GM12878 (cell line): ENCODE results near the gene FBXL15.

Experiments
- BHLHE40 ChIP-seq, 2 experiments: fragments of 450-650 bp in 1 of 2; IDR thresholded peaks; 2 replicates each; pipeline ENCODE4 v1.6.1; 2011 to 2017; ENCODE audit warnings: low read depth in 2 of 2, borderline replicate concordance in 1 of 2, improper control_type of control experiment in 1 of 2, low read length in 1 of 2, mild to moderate bottlenecking in 1 of 2
- EP300 ChIP-seq, 2 experiments: fragments of 150-350 bp in 1 of 2; IDR thresholded peaks; 2 replicates each; pipeline ENCODE4 v1.6.1; 2011 to 2012; ENCODE audit warnings: low read depth in 2 of 2, low read length in 2 of 2, borderline replicate concordance in 1 of 2, improper control_type of control experiment in 1 of 2, inconsistent platforms in 1 of 2; ENCODE audit not compliant: control insufficient read depth in 1 of 2
- ESRRA ChIP-seq: IDR thresholded peaks from 2 replicates; pipeline ENCODE4 v1.6.1; 2012; ENCODE audit warnings: mild to moderate bottlenecking, low read length, improper control_type of control experiment
- EZH2 ChIP-seq: IDR thresholded peaks from 2 replicates; pipeline ENCODE4 v1.6.1; 2012; ENCODE audit warnings: low read depth, mild to moderate bottlenecking, control low read depth, inconsistent platforms, low read length, borderline replicate concordance; ENCODE audit not compliant: control insufficient read depth
- HCFC1 ChIP-seq: fragments of 150-350 bp; IDR thresholded peaks from 2 replicates; pipeline ENCODE4 v1.6.1; 2014; ENCODE audit warnings: low read length
- POLR2AphosphoS5 ChIP-seq: IDR thresholded peaks from 2 replicates; pipeline ENCODE4 v1.6.1; 2011; ENCODE audit warnings: mild to moderate bottlenecking, low read length, inconsistent platforms
- SPI1 ChIP-seq: IDR thresholded peaks from 2 replicates; pipeline ENCODE4 v1.6.1; 2011; ENCODE audit warnings: low read depth, mild to moderate bottlenecking, low read length, moderate library complexity, borderline replicate concordance; ENCODE audit not compliant: insufficient read depth
- TF ChIP-seq, protein P1 (sequence below), 3 experiments: IDR thresholded peaks in 2 of 3; conservative IDR thresholded peaks in 1 of 3; 2 replicates each; pipeline ENCODE4 v1.5.1; 2011; ENCODE audit warnings: low read depth in 3 of 3, low read length in 3 of 3, mild to moderate bottlenecking in 3 of 3, control low read depth in 2 of 3, moderate library complexity in 2 of 3, inconsistent platforms in 1 of 3, mixed read lengths in 1 of 3; ENCODE audit not compliant: control insufficient read depth in 2 of 3, insufficient read depth in 1 of 3; ENCODE audit errors: extremely low read depth in 1 of 3

DNA sequence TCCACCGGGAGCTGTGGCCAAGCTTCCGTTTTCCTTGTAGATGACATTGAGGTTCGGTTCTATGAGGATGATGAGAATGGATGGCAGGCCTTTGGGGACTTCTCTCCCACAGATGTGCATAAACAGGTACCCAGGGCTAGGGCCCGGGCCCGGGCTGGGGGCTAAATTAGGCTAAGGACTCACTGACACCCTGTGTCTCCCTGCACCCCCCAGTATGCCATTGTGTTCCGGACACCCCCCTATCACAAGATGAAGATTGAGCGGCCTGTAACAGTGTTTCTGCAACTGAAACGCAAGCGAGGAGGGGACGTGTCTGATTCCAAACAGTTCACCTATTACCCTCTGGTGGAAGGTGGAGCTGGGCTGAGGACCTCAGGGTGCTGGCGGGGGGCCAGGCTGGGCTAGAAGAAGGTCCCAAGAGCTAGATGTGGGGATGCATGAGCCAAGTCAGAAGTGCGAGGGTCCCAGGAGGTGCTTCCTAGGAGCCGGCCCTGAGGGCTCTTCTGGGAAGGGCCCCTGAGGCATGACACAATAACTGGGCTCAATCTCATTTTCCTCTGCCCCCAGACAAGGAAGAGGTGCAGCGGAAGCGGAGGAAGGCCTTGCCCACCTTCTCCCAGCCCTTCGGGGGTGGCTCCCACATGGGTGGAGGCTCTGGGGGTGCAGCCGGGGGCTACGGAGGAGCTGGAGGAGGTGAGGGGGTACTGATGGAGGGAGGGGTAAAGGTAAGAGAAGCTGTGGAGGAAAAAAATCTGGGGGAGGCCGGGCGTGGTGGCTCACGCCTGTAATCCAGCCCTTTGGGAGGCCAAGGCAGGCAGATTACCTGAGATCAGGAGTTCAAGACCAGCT is 22.2 kb upstream of the FBXL15 start:
- TF ChIP-seq BHLHE40 (IDR thresholded peaks at IDR 0.05; ENCODE audit: borderline replicate concordance in 1 of 2, low read depth in 2 of 2, low read length in 1 of 2) (no peak), POLR2AphosphoS5 (no peak), EZH2 (no peak), EP300 (IDR thresholded peaks at IDR 0.05; ENCODE audit: borderline replicate concordance in 1 of 2, control insufficient read depth in 1 of 2, low read depth in 2 of 2, low read length in 2 of 2) (no peak), SPI1 (no peak), ESRRA (no peak), HCFC1 (no peak)
- TF ChIP-seq, protein P1, sequence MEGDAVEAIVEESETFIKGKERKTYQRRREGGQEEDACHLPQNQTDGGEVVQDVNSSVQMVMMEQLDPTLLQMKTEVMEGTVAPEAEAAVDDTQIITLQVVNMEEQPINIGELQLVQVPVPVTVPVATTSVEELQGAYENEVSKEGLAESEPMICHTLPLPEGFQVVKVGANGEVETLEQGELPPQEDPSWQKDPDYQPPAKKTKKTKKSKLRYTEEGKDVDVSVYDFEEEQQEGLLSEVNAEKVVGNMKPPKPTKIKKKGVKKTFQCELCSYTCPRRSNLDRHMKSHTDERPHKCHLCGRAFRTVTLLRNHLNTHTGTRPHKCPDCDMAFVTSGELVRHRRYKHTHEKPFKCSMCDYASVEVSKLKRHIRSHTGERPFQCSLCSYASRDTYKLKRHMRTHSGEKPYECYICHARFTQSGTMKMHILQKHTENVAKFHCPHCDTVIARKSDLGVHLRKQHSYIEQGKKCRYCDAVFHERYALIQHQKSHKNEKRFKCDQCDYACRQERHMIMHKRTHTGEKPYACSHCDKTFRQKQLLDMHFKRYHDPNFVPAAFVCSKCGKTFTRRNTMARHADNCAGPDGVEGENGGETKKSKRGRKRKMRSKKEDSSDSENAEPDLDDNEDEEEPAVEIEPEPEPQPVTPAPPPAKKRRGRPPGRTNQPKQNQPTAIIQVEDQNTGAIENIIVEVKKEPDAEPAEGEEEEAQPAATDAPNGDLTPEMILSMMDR (IDR thresholded peaks at IDR 0.05 in 2 of 3, conservative IDR thresholded peaks at IDR 0.05 in 1 of 3; ENCODE audit: control insufficient read depth in 2 of 3, extremely low read depth in 1 of 3, insufficient read depth in 1 of 3, low read depth in 3 of 3, low read length in 3 of 3) = no peak
